Aorta (tissue), 5 donors: ENCODE measurements around the gene USP49. TPM values are rescaled to one million over a fixed set of nuclear protein-coding genes. Genes with fewer than 3 reads are reported as not detected.

Source experiments
- ATAC-seq: fragments of 200-7000 bp; cut with Tn5 transposase; one replicate; pipeline ENCODE4 v1.9.1; 2022; ENCODE audit warnings: moderate library complexity; ENCODE audit not compliant: low FRiP score
- DNase-seq, 2 donors: peaks; one replicate each; pipeline ENCODE4 v3.0.0-alpha.2; 2020
- H3K27ac ChIP-seq, 2 donors: one replicate each; pipeline ENCODE4 v1.5.1; 2013; ENCODE audit warnings: low read length in 2 of 2, mild to moderate bottlenecking in 2 of 2, moderate library complexity in 2 of 2, control low read depth in 1 of 2, inconsistent platforms in 1 of 2, low read depth in 1 of 2
- H3K27me3 ChIP-seq, 2 donors: one replicate each; pipeline ENCODE4 v1.6.1; 2013; ENCODE audit warnings: control low read depth in 1 of 2, low read length in 1 of 2, mild to moderate bottlenecking in 1 of 2, moderate library complexity in 1 of 2; ENCODE audit not compliant: insufficient read depth in 2 of 2, control insufficient read depth in 1 of 2
- H3K36me3 ChIP-seq, 2 donors: one replicate each; pipeline ENCODE4 v1.6.1; 2013; ENCODE audit warnings: control low read depth in 1 of 2, low read length in 1 of 2, mild to moderate bottlenecking in 1 of 2; ENCODE audit not compliant: insufficient read depth in 2 of 2, control insufficient read depth in 1 of 2
- H3K4me1 ChIP-seq, 2 donors: one replicate each; pipeline ENCODE4 v1.6.1; 2013; ENCODE audit warnings: low read length in 2 of 2, control low read depth in 1 of 2, mild to moderate bottlenecking in 1 of 2, moderate library complexity in 1 of 2; ENCODE audit not compliant: insufficient read depth in 2 of 2, control insufficient read depth in 1 of 2
- H3K4me3 ChIP-seq, 2 donors: one replicate each; pipeline ENCODE4 v1.5.1; 2013; ENCODE audit warnings: low read length in 2 of 2, control low read depth in 1 of 2, mild to moderate bottlenecking in 1 of 2
- H3K9me3 ChIP-seq: one replicate; pipeline ENCODE4 v1.6.1; 2013; ENCODE audit warnings: mild to moderate bottlenecking, low read length; ENCODE audit not compliant: control insufficient read depth
- WGBS, 2 donors: extraction: QIAGEN DNeasy Blood & Tissue Kit; methylation state at CpG; one replicate each; pipeline ENCODE4 v1.1.7; 2013; 5-methylcytosine and 5-hydroxymethylcytosine counted together
- intact Hi-C, 2 donors: fragments of 100-400 bp; cut with DNase I; formaldehyde crosslinking; loops; one replicate each; pipeline versions ENCODE4 v1.14.2 to v1.15.0; 2022
- polyA plus RNA-seq, 2 donors: library from polyadenylated mRNA; stranded (reverse); fragments of 200-250 nt; gene quantifications; one replicate each; pipeline ENCODE4 v1.2.3, GENCODE V29; 2013
- total RNA-seq, 2 donors: library from RNA; stranded (reverse); fragmentation: NEBNext Ultra II Directional; extraction: Animal tissue kit (Norgen Biotek cat#: 25700); gene quantifications; one replicate each; pipeline ENCODE4 v1.2.1, GENCODE V29; 2021
- donor health status: healthy with polysubstance abuse.
- donor health status: Bipolar disorder and iron deficiency.
- donor health status: DM: no; HTN: no; CAD: no.
- donor health status: DM: no; HTN: no; CAD: no.
- donor health status: DM: yes; HTN: yes; CAD: no.

USP49 gene
- total and polyA plus RNA-seq, 4 donors: 1.3 to 5.3 (median 1.9) TPM

GRCh38 chr6:41872147-41872546, 23.0 kb downstream of the USP49 start:
- intact Hi-C loops: no loop called here
- 92 to 98% methylated on average over 13 of the region's 13 CpGs for WGBS, 2 donors
- no peak for DNase-seq
- ATAC-seq: no peak
- H3K4me3 ChIP-seq: no peak overlapping the region
- no peaks in the 10 kb centered on the region for H3K9me3 ChIP-seq
- no peaks in the 10 kb centered on the region for H3K27me3 ChIP-seq
- H3K27ac ChIP-seq: no peak overlapping the region
- H3K36me3 ChIP-seq: no peaks in the 10 kb centered on the region
- H3K4me1 ChIP-seq: no peaks in the 10 kb centered on the region

- Histone ChIP-seq H3K9me3 (no peaks in the 10 kb centered on the region), H3K27me3 (no peaks in the 10 kb centered on the region), H3K36me3 (no peaks in the 10 kb centered on the region), H3K4me3 (no peak overlapping the region), H3K27ac (no peak overlapping the region), H3K4me1 (no peaks in the 10 kb centered on the region)
- no peak for DNase-seq
- ATAC-seq: no peak
- 96 to 98% methylated on average over 2 of the region's 2 CpGs for WGBS, 2 donors
- intact Hi-C loops: no loop called here
These were observed 23.5 kb downstream of the USP49 start for GRCh38 chr6:41871691-41872090.

GRCh38 chr6:41859356-41859755, 35.8 kb downstream of the USP49 start:
- no peaks in the 10 kb centered on the region for H3K27me3 ChIP-seq
- no peaks in the 10 kb centered on the region for H3K4me1 ChIP-seq
- WGBS, 2 donors: 91 to 92% methylated on average over 6 of the region's 6 CpGs
- H3K4me3 ChIP-seq: no peak overlapping the region
- no peak for DNase-seq
- H3K9me3 ChIP-seq: no peaks in the 10 kb centered on the region
- no peaks in the 10 kb centered on the region for H3K36me3 ChIP-seq
- intact Hi-C loops: no loop called here
- ATAC-seq: no peak
- no peak overlapping the region for H3K27ac ChIP-seq

- H3K27ac ChIP-seq: no peak overlapping the region
- no peaks in the 10 kb centered on the region for H3K9me3 ChIP-seq
- H3K4me3 ChIP-seq: no peak overlapping the region
- no peaks in the 10 kb centered on the region for H3K27me3 ChIP-seq
- H3K36me3 ChIP-seq: no peaks in the 10 kb centered on the region
- ATAC-seq: no peak
- intact Hi-C loops: no loop called here
- no peak for DNase-seq
- H3K4me1 ChIP-seq: no peaks in the 10 kb centered on the region
- WGBS, 2 donors: 80 to 83% methylated on average over 2 of the region's 2 CpGs
These were observed 36.5 kb downstream of the USP49 start for GRCh38 chr6:41858703-41859102.

- Histone ChIP-seq H3K4me1 (no peaks in the 10 kb centered on the region), H3K9me3 (no peaks in the 10 kb centered on the region), H3K4me3 (no peak overlapping the region), H3K27ac (no peak overlapping the region), H3K27me3 (no peaks in the 10 kb centered on the region), H3K36me3 (no peaks in the 10 kb centered on the region)
- no peak for DNase-seq
- intact Hi-C loops: no loop called here
- WGBS, 2 donors: 90 to 93% methylated on average over 3 of the region's 3 CpGs
- no peak for ATAC-seq
These were observed 44.3 kb downstream of the USP49 start for GRCh38 chr6:41850861-41851260.

- 0 to 15% methylated on average over 1 of the region's 1 CpG for WGBS, 2 donors
- DNase-seq (no peak), ATAC-seq (peak; percentile 80)
- H3K27ac ChIP-seq: no peak overlapping the region
- H3K4me3 ChIP-seq: no peak overlapping the region
- no peaks in the 10 kb centered on the region for H3K9me3 ChIP-seq
- no peaks in the 10 kb centered on the region for H3K4me1 ChIP-seq
- intact Hi-C loops: loop anchor here in 1 of 2 donors (2.0 kb wide), 1 partner anchor 198 kb away; no protein-coding TSS in a partner anchor
- H3K27me3 ChIP-seq: no peaks in the 10 kb centered on the region
- H3K36me3 ChIP-seq: no peaks in the 10 kb centered on the region
These were observed 48.4 kb downstream of the USP49 start for GRCh38 chr6:41846666-41847237.

GRCh38 chr6:41843178-41843577, 52.0 kb downstream of the USP49 start:
- ATAC-seq (no peak), DNase-seq (no peak)
- Histone ChIP-seq H3K27me3 (no peaks in the 10 kb centered on the region), H3K27ac (no peak overlapping the region), H3K4me3 (no peak overlapping the region), H3K4me1 (no peaks in the 10 kb centered on the region), H3K9me3 (no peaks in the 10 kb centered on the region), H3K36me3 (no peaks in the 10 kb centered on the region)
- intact Hi-C loops: no loop called here
- WGBS, 2 donors: 91 to 94% methylated on average over 9 of the region's 9 CpGs

GRCh38 chr6:41840326-41840725, 54.8 kb downstream of the USP49 start:
- WGBS, 2 donors: 89 to 95% methylated on average over 4 of the region's 4 CpGs
- no peak overlapping the region for H3K4me3 ChIP-seq
- intact Hi-C loops: no loop called here

GRCh38 chr6:41836660-41837052, 58.5 kb downstream of the USP49 start:
- ATAC-seq (no peak), DNase-seq (no peak)
- Histone ChIP-seq H3K4me1 (no peaks in the 10 kb centered on the region), H3K9me3 (no peaks in the 10 kb centered on the region), H3K27me3 (no peaks in the 10 kb centered on the region), H3K27ac (no peak overlapping the region), H3K4me3 (no peak overlapping the region), H3K36me3 (no peaks in the 10 kb centered on the region)
- WGBS, 2 donors: 94 to 95% methylated on average over 2 of the region's 2 CpGs
- intact Hi-C loops: no loop called here

More at GRCh38 chr6:41840326-41840725, 54.8 kb downstream of the USP49 start:
- no peaks in the 10 kb centered on the region for H3K9me3 ChIP-seq
- no peak overlapping the region for H3K27ac ChIP-seq
- DNase-seq (no peak), ATAC-seq (no peak)
- H3K36me3 ChIP-seq: no peaks in the 10 kb centered on the region
- H3K27me3 ChIP-seq: no peaks in the 10 kb centered on the region
- H3K4me1 ChIP-seq: no peaks in the 10 kb centered on the region
